IMR-90 (cell line): ENCODE data around the gene MIEF2. TPM values are rescaled to one million over a fixed set of nuclear protein-coding genes. Genes with fewer than 3 reads are reported as not detected.

Experiments
- ATAC-seq: fragments of 200-7000 bp; cut with Tn5 transposase; 2 replicates; pipeline ENCODE4 v1.9.1; 2020; ENCODE audit warnings: low read depth, mild to moderate bottlenecking, moderate library complexity
- BruUV-seq: library from RNA; stranded (reverse); fragments of 400-500 nt; replicated peaks from 2 replicates; lab custom pipeline; 2021; lab: Mats Ljungman, UMichigan
- CTCF ChIA-PET: fragments of 300-600 bp; formaldehyde crosslinking; extraction: SDS; loops from one replicate; lab custom pipeline; 2021; ENCODE audit warnings: antibody characterized with exemption; lab: Yijun Ruan, JAX
- POLR2A ChIA-PET: fragments of 300-600 bp; sonication (Branson Sonifier 250); formaldehyde crosslinking; loops from one replicate; lab custom pipeline; 2022; ENCODE audit warnings: antibody characterized with exemption; ENCODE audit not compliant: unreplicated experiment; lab: Charles Lee
- DNase-seq: peaks from one replicate; pipeline ENCODE4 v3.0.0; 2013
- H2AFZ ChIP-seq: replicated peaks from 2 replicates; pipeline ENCODE3; 2013; ENCODE audit warnings: low read length, mild to moderate bottlenecking; ENCODE audit not compliant: poor library complexity
- H2AK5ac ChIP-seq: 2 replicates; pipeline ENCODE4 v1.6.1; 2013; ENCODE audit warnings: low read depth, low read length, inconsistent platforms
- H2AK9ac ChIP-seq: replicated peaks from 2 replicates; pipeline ENCODE3; 2013; ENCODE audit warnings: mild to moderate bottlenecking, low read depth, low read length, moderate library complexity; ENCODE audit not compliant: poor library complexity
- H2BK120ac ChIP-seq: 2 replicates; pipeline ENCODE4 v1.6.1; 2013; ENCODE audit warnings: low read depth, low read length, inconsistent platforms
- H2BK15ac ChIP-seq: 3 replicates; pipeline ENCODE4 v1.6.1; 2013; ENCODE audit warnings: low read depth, low read length, inconsistent platforms
- H2BK20ac ChIP-seq: 2 replicates; pipeline ENCODE4 v1.6.1; 2013; ENCODE audit warnings: low read depth, mild to moderate bottlenecking, inconsistent platforms, low read length, moderate library complexity
- H2BK5ac ChIP-seq: 2 replicates; pipeline ENCODE4 v1.6.1; 2013; ENCODE audit warnings: mild to moderate bottlenecking, low read depth, low read length, inconsistent platforms; ENCODE audit not compliant: poor library complexity, severe bottlenecking
- H3K14ac ChIP-seq: replicated peaks from 2 replicates; pipeline ENCODE4 v1.6.1; 2013; ENCODE audit warnings: low read depth, low read length, inconsistent platforms
- H3K18ac ChIP-seq: 2 replicates; pipeline ENCODE4 v1.6.1; 2013; ENCODE audit warnings: low read depth, low read length, control low read depth
- H3K23ac ChIP-seq: 2 replicates; pipeline ENCODE4 v1.6.1; 2013; ENCODE audit warnings: low read depth, low read length, inconsistent platforms
- H3K27ac ChIP-seq: 2 replicates; pipeline ENCODE4 v1.5.1; 2013; ENCODE audit warnings: mild to moderate bottlenecking, control low read depth, low read length; ENCODE audit not compliant: insufficient read depth
- H3K27me3 ChIP-seq: 2 replicates; pipeline ENCODE4 v1.6.1; 2013; ENCODE audit warnings: low read length; ENCODE audit not compliant: control insufficient read depth, insufficient read depth
- H3K36me3 ChIP-seq: 2 replicates; pipeline ENCODE4 v1.6.1; 2013; ENCODE audit warnings: low read length, mixed read lengths; ENCODE audit not compliant: control insufficient read depth, insufficient read depth
- H3K4ac ChIP-seq: 2 replicates; pipeline ENCODE4 v1.6.1; 2013; ENCODE audit warnings: low read depth, low read length, inconsistent platforms
- H3K4me1 ChIP-seq: 2 replicates; pipeline ENCODE4 v1.6.1; 2013; ENCODE audit warnings: low read length, mixed read lengths; ENCODE audit not compliant: control insufficient read depth, insufficient read depth
- H3K4me2 ChIP-seq: 2 replicates; pipeline ENCODE4 v1.6.1; 2013; ENCODE audit warnings: low read depth, mild to moderate bottlenecking, control low read depth, low read length, moderate library complexity
- H3K4me3 ChIP-seq: 2 replicates; pipeline ENCODE4 v1.5.1; 2013; ENCODE audit warnings: low read depth, mild to moderate bottlenecking, control low read depth, low read length, moderate library complexity; ENCODE audit not compliant: insufficient read depth
- H3K56ac ChIP-seq: 2 replicates; pipeline ENCODE4 v1.6.1; 2013; ENCODE audit warnings: low read length, inconsistent platforms; ENCODE audit not compliant: insufficient read depth; ENCODE audit errors: extremely low read depth
- H3K79me1 ChIP-seq, 2 experiments: 2 replicates each; pipeline ENCODE4 v1.6.1; 2013; ENCODE audit warnings: low read length in 2 of 2, inconsistent platforms in 1 of 2, low read depth in 1 of 2
- H3K9ac ChIP-seq: 2 replicates; pipeline ENCODE4 v1.6.1; 2013; ENCODE audit warnings: low read depth, low read length, control low read depth
- H3K9me1 ChIP-seq: 2 replicates; pipeline ENCODE4 v1.6.1; 2013; ENCODE audit warnings: low read length, inconsistent platforms; ENCODE audit not compliant: insufficient read depth
- H3K9me3 ChIP-seq: 2 replicates; pipeline ENCODE4 v1.6.1; 2013; ENCODE audit warnings: low read length; ENCODE audit not compliant: control insufficient read depth, insufficient read depth
- H4K20me1 ChIP-seq: 2 replicates; pipeline ENCODE4 v1.6.1; 2013; ENCODE audit warnings: low read length, inconsistent platforms; ENCODE audit not compliant: insufficient read depth
- H4K5ac ChIP-seq: 2 replicates; pipeline ENCODE4 v1.6.1; 2013; ENCODE audit warnings: mild to moderate bottlenecking, low read depth, low read length, control low read depth
- H4K8ac ChIP-seq, 2 experiments: 2 replicates each; pipeline ENCODE4 v1.6.1; 2013; ENCODE audit warnings: low read depth in 2 of 2, low read length in 2 of 2, control low read depth in 1 of 2, inconsistent platforms in 1 of 2
- H4K91ac ChIP-seq: 2 replicates; pipeline ENCODE4 v1.6.1; 2013; ENCODE audit warnings: low read depth, low read length, inconsistent platforms; ENCODE audit not compliant: insufficient read depth
- MAFK ChIP-seq: IDR thresholded peaks from 2 replicates; pipeline ENCODE4 v1.6.1; 2012; ENCODE audit warnings: low read depth, low read length, improper control_type of control experiment
- MAZ ChIP-seq: IDR thresholded peaks from 2 replicates; pipeline ENCODE4 v1.6.1; 2012; ENCODE audit warnings: low read depth, mild to moderate bottlenecking, low read length, improper control_type of control experiment, moderate library complexity, borderline replicate concordance
- NFE2L2 ChIP-seq: fragments of 150-350 bp; IDR thresholded peaks from 2 replicates; pipeline ENCODE4 v1.6.1; 2016; ENCODE audit warnings: low read depth, mild to moderate bottlenecking, low read length
- POLR2A ChIP-seq: IDR thresholded peaks from 2 replicates; pipeline ENCODE4 v1.6.1; 2012; ENCODE audit warnings: mild to moderate bottlenecking, low read depth, low read length
- RFX5 ChIP-seq: IDR thresholded peaks from 2 replicates; pipeline ENCODE4 v1.8.0; 2012; ENCODE audit warnings: low read depth, mild to moderate bottlenecking, low read length, moderate library complexity
- SMC3 ChIP-seq: fragments of 150-350 bp; IDR thresholded peaks from 2 replicates; pipeline ENCODE4 v1.6.1; 2016; ENCODE audit warnings: low read depth, mild to moderate bottlenecking, antibody characterized with exemption, low read length, moderate library complexity
- USF2 ChIP-seq: fragments of 150-350 bp; IDR thresholded peaks from 2 replicates; pipeline ENCODE4 v1.6.1; 2017; ENCODE audit warnings: mild to moderate bottlenecking, antibody characterized with exemption, low read length, low read depth
- WGBS, 2 experiments: methylation state at CpG; one replicate each; pipeline versions ENCODE4 v1.1.5 to v1.1.7; 2013; ENCODE audit warnings: missing lambda C conversion rate in 2 of 2; ENCODE audit not compliant: insufficient read length in 1 of 2; ENCODE audit errors: extremely low coverage in 2 of 2; 5-methylcytosine and 5-hydroxymethylcytosine counted together
- dilution Hi-C: fragments of 300-500 bp; cut with HindIII; formaldehyde crosslinking; loops from one replicate; pipeline ENCODE4 v1.14.3; 2018; ENCODE audit warnings: low sequenced_read_pairs; ENCODE audit not compliant: unreplicated experiment
- in situ Hi-C: fragments of 300-500 bp; cut with MboI; formaldehyde crosslinking; loops from 3 replicates; pipeline ENCODE4 v1.14.3; 2019; ENCODE audit warnings: low sequenced_read_pairs, inconsistent platforms, mixed read lengths
- intact Hi-C: fragments of 100-400 bp; cut with micrococcal nuclease; formaldehyde crosslinking; loops from 2 replicates; pipeline ENCODE4 v1.10.0; 2022
- polyA plus RNA-seq, 3 experiments: library from polyadenylated mRNA; depleted of rRNA; stranded (reverse); fragments of >200 nt; gene quantifications; 2 replicates each; pipeline ENCODE4 v1.2.3, GENCODE V29; 2012; ENCODE audit warnings: low replicate concordance in 1 of 3
- total RNA-seq: library from RNA; depleted of rRNA; stranded (reverse); fragments of >200 nt; gene quantifications from 2 replicates; pipeline ENCODE4 v1.2.3, GENCODE V29; 2012
- TF ChIP-seq, protein P1 (sequence below): conservative IDR thresholded peaks from 2 replicates; pipeline ENCODE4 v1.5.1; 2012; ENCODE audit warnings: mild to moderate bottlenecking, low read depth, low read length, improper control_type of control experiment

MIEF2 gene
- total and polyA plus RNA-seq, 2 of the 4 experiments (the other 2 are of a cell fraction), result 9.1 to 26.6 TPM

- peaks cover 30% of the 10 kb centered on the region for H3K36me3 ChIP-seq
- no peak for DNase-seq
- 67% methylated on average over 6 of the region's 11 CpGs; no CpG with 5 or more reads in 1 of the 2 experiments for WGBS, 2 experiments
- H4K5ac ChIP-seq, result no peak overlapping the region; the same call in 1 of the 2 replicates
- no peak overlapping the region for H3K14ac ChIP-seq
- no peak overlapping the region for H3K23ac ChIP-seq
- peak overlapping the region; percentile 83; the same call in 1 of the 2 replicates for H3K27ac ChIP-seq
- no peak overlapping the region for H3K56ac ChIP-seq
- H2AK5ac ChIP-seq, result peak overlapping the region; percentile 45; the same call in 1 of the 2 replicates
- no peak for ATAC-seq
- CTCF ChIA-PET, result no interaction called here
- BruUV-seq, result no TSS peak
- in situ Hi-C loops (no loop called here), intact Hi-C loops (no loop called here), dilution Hi-C loops (no loop called here)
- no peak overlapping the region for H3K18ac ChIP-seq
- H4K8ac ChIP-seq, result peak overlapping the region; percentile 82 to 94; a peak in 3 of 4 replicates
- H2BK15ac ChIP-seq, result no peak overlapping the region
- no peak overlapping the region for H2BK20ac ChIP-seq
- POLR2A ChIA-PET, result interaction anchor here (0.5 kb wide), 1 partner anchor 8 kb away, joined by 3 read pairs; no protein-coding TSS in a partner anchor
- H3K9ac ChIP-seq, result peak overlapping the region; percentile 81; the same call in 1 of the 2 replicates
- H2AFZ ChIP-seq, result peak overlapping the region; percentile 12
- peak overlapping the region; percentile 50 for H2AK9ac ChIP-seq
- peaks cover 26 to 93% of the 10 kb centered on the region in 2 experiments for H3K79me1 ChIP-seq
- peak overlapping the region; percentile 89 for H3K4me2 ChIP-seq
- no peak overlapping the region for H2BK5ac ChIP-seq
- peaks cover 50% of the 10 kb centered on the region for H4K20me1 ChIP-seq
- no peak overlapping the region for H3K4ac ChIP-seq
- no peaks in the 10 kb centered on the region for H3K9me3 ChIP-seq
- peaks cover 23% of the 10 kb centered on the region for H3K9me1 ChIP-seq
- TF ChIP-seq USF2, result no peak
- TF ChIP-seq MAFK, result no peak
- no peak for TF ChIP-seq NFE2L2
- TF ChIP-seq SMC3, result no peak
- no peak for TF ChIP-seq MAZ
- no peak for TF ChIP-seq POLR2A
- TF ChIP-seq, protein P1, sequence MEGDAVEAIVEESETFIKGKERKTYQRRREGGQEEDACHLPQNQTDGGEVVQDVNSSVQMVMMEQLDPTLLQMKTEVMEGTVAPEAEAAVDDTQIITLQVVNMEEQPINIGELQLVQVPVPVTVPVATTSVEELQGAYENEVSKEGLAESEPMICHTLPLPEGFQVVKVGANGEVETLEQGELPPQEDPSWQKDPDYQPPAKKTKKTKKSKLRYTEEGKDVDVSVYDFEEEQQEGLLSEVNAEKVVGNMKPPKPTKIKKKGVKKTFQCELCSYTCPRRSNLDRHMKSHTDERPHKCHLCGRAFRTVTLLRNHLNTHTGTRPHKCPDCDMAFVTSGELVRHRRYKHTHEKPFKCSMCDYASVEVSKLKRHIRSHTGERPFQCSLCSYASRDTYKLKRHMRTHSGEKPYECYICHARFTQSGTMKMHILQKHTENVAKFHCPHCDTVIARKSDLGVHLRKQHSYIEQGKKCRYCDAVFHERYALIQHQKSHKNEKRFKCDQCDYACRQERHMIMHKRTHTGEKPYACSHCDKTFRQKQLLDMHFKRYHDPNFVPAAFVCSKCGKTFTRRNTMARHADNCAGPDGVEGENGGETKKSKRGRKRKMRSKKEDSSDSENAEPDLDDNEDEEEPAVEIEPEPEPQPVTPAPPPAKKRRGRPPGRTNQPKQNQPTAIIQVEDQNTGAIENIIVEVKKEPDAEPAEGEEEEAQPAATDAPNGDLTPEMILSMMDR, result no peak
- no peak for TF ChIP-seq RFX5
- H4K91ac ChIP-seq, result no peak overlapping the region
- H3K27me3 ChIP-seq, result no peaks in the 10 kb centered on the region
- H3K4me3 ChIP-seq, result peak overlapping the region; percentile 88
- H2BK120ac ChIP-seq, result no peak overlapping the region
- peaks cover 10% of the 10 kb centered on the region for H3K4me1 ChIP-seq
These were observed 55.5 kb downstream of the MIEF2 start for GRCh38 chr17:18315961-18316360.
